HepG2 (cell line): ENCODE results near the gene E2F1. TPM values are rescaled to one million over a fixed set of nuclear protein-coding genes. Genes with fewer than 3 reads are reported as not detected.

ENCODE experiments used
- ATAC-seq: fragments of 200-7000 bp; cut with Tn5 transposase; 3 replicates; pipeline ENCODE4 v1.9.1; 2020; ENCODE audit warnings: mild to moderate bottlenecking, moderate library complexity
- BruUV-seq: library from RNA; stranded (reverse); fragments of 400-500 nt; replicated peaks from 2 replicates; lab custom pipeline; 2021; lab: Mats Ljungman, UMichigan
- CTCF ChIA-PET: fragments of 300-600 bp; formaldehyde crosslinking; extraction: SDS; loops from one replicate; lab custom pipeline; 2021; ENCODE audit warnings: low total read pairs, inconsistent platforms, low intra/inter-chr PET ratio; lab: Yijun Ruan, JAX
- POLR2A ChIA-PET: fragments of 350-600 bp; sonication (Branson Sonifier 250); formaldehyde crosslinking; loops from one replicate; lab custom pipeline; 2020; ENCODE audit warnings: antibody characterized with exemption, inconsistent platforms; lab: Yijun Ruan, JAX
- DNase-seq: peaks from one replicate; pipeline ENCODE4 v3.0.0-alpha.2; 2015; ENCODE audit warnings: low spot score
- FAIRE-seq: peaks from 3 replicates; lab custom pipeline; 2011; peaks lifted over from hg19 to GRCh38; lab: Jason Lieb, UNC
- H2AFZ ChIP-seq: one replicate; pipeline ENCODE4 v1.6.1; 2011; ENCODE audit warnings: low read length, inconsistent platforms
- H3K27ac ChIP-seq: fragments of 300-600 bp; 3 replicates; pipeline ENCODE4 v1.8.0; 2011; ENCODE audit warnings: mixed run types, mild to moderate bottlenecking, mixed read lengths, low read length, inconsistent platforms; ENCODE audit not compliant: insufficient read depth; ENCODE audit errors: extremely low read length
- H3K27me3 ChIP-seq, 2 experiments: fragments of 200-600 bp in 1 of 2; 2 replicates in 1 of 2; 3 replicates in 1 of 2; pipeline versions ENCODE4 v1.6.0 to v1.8.0; 2011; ENCODE audit warnings: low read length in 2 of 2, mild to moderate bottlenecking in 2 of 2, moderate library complexity in 2 of 2, inconsistent platforms in 1 of 2; ENCODE audit not compliant: insufficient read depth in 2 of 2, control insufficient read depth in 1 of 2
- H3K36me3 ChIP-seq, 2 experiments: fragments of 200-600 bp in 1 of 2; replicated peaks in 1 of 2; 2 replicates in 1 of 2; 3 replicates in 1 of 2; pipeline versions ENCODE4 v1.5.1 to v1.8.0; 2011; ENCODE audit warnings: low read length in 2 of 2, inconsistent platforms in 1 of 2; ENCODE audit not compliant: insufficient read depth in 2 of 2, control insufficient read depth in 1 of 2
- H3K4me1 ChIP-seq: 2 replicates; pipeline ENCODE4 v1.5.1; 2012; ENCODE audit warnings: low read length, inconsistent platforms; ENCODE audit not compliant: insufficient read depth
- H3K4me2 ChIP-seq: 2 replicates; pipeline ENCODE4 v1.6.0; 2011; ENCODE audit warnings: low read depth, low read length, inconsistent platforms
- H3K4me3 ChIP-seq, 3 experiments: fragments of 200-600 bp in 1 of 3; sonication (generic), shearing (Covaris generic) in 1 of 3; replicated peaks in 1 of 3; 2 replicates each; pipeline ENCODE4 v1.5.1; 2011 to 2016; ENCODE audit warnings: low read length in 3 of 3, inconsistent platforms in 2 of 3, low read depth in 2 of 3, mild to moderate bottlenecking in 2 of 3, control low read depth in 1 of 3, mixed read lengths in 1 of 3; ENCODE audit not compliant: insufficient read depth in 1 of 3
- H3K79me2 ChIP-seq: one replicate; pipeline ENCODE4 v1.6.1; 2011; ENCODE audit warnings: low read length, inconsistent platforms; ENCODE audit not compliant: insufficient read depth
- H3K9ac ChIP-seq: 2 replicates; pipeline ENCODE4 v1.6.0; 2011; ENCODE audit warnings: mild to moderate bottlenecking, low read depth, low read length, inconsistent platforms; ENCODE audit not compliant: insufficient read depth
- H3K9me3 ChIP-seq: 2 replicates; pipeline ENCODE4 v1.5.1; 2012; ENCODE audit warnings: mild to moderate bottlenecking, low read length
- H4K20me1 ChIP-seq: 2 replicates; pipeline ENCODE4 v1.6.0; 2011; ENCODE audit warnings: inconsistent platforms, mild to moderate bottlenecking, low read length, moderate library complexity; ENCODE audit not compliant: insufficient read depth
- BATF2 ChIP-seq: sonication (generic); formaldehyde crosslinking; IDR thresholded peaks from 2 replicates; pipeline ENCODE4 v1.8.0; 2022; ENCODE audit warnings: mild to moderate bottlenecking, missing genetic modification reagents, moderate library complexity
- CCAR2 ChIP-seq: fragments of 200-400 bp; formaldehyde crosslinking; optimal IDR thresholded peaks from 2 replicates; pipeline ENCODE3; 2018; ENCODE audit warnings: low read depth, mild to moderate bottlenecking, low read length, moderate library complexity
- CSRNP2 ChIP-seq: sonication (generic); formaldehyde crosslinking; conservative IDR thresholded peaks from 2 replicates; pipeline ENCODE4 v1.8.0; 2022; ENCODE audit warnings: low read depth, missing genetic modification reagents
- FOSL2 ChIP-seq: sonication (generic); formaldehyde crosslinking; IDR thresholded peaks from 2 replicates; pipeline ENCODE4 v1.4.0; 2020; ENCODE audit warnings: missing genetic modification reagents
- HOXA5 ChIP-seq: sonication (generic); formaldehyde crosslinking; IDR thresholded peaks from 2 replicates; pipeline ENCODE4 v1.4.0; 2020; ENCODE audit warnings: missing genetic modification reagents
- HOXA9 ChIP-seq: sonication (generic); formaldehyde crosslinking; IDR thresholded peaks from 2 replicates; pipeline ENCODE4 v1.8.1; 2022; ENCODE audit warnings: missing genetic modification reagents, mild to moderate bottlenecking, moderate library complexity, borderline replicate concordance
- MAZ ChIP-seq, 2 experiments: sonication (generic) in 1 of 2; formaldehyde crosslinking in 1 of 2; IDR thresholded peaks; 2 replicates each; pipeline versions ENCODE4 v1.5.0 to v1.6.1; 2012 to 2020; ENCODE audit warnings: low read depth in 2 of 2, mild to moderate bottlenecking in 2 of 2, borderline replicate concordance in 1 of 2, improper control_type of control experiment in 1 of 2, low read length in 1 of 2, missing genetic modification reagents in 1 of 2, moderate library complexity in 1 of 2
- MYC ChIP-seq: sonication (generic); formaldehyde crosslinking; IDR thresholded peaks from 2 replicates; pipeline ENCODE4 v1.9.0; 2021; ENCODE audit warnings: missing genetic modification reagents, borderline replicate concordance
- SNAI1 ChIP-seq: sonication (generic); formaldehyde crosslinking; IDR thresholded peaks from 2 replicates; pipeline ENCODE4 v1.5.0; 2020; ENCODE audit warnings: mild to moderate bottlenecking, missing genetic modification reagents, borderline replicate concordance
- ZNF138 ChIP-seq: sonication (generic); formaldehyde crosslinking; IDR thresholded peaks from 2 replicates; pipeline ENCODE4 v1.5.0; 2020; ENCODE audit warnings: mild to moderate bottlenecking, low read depth, missing genetic modification reagents
- ZNF224 ChIP-seq: sonication (generic); formaldehyde crosslinking; IDR thresholded peaks from 2 replicates; pipeline ENCODE4 v1.5.0; 2020; ENCODE audit warnings: mild to moderate bottlenecking, missing genetic modification reagents
- ZNF275 ChIP-seq: sonication (generic); formaldehyde crosslinking; IDR thresholded peaks from 2 replicates; pipeline ENCODE4 v1.8.0; 2022; ENCODE audit warnings: missing genetic modification reagents, mild to moderate bottlenecking, inconsistent platforms, borderline replicate concordance
- ZNF788 ChIP-seq: sonication (generic); formaldehyde crosslinking; IDR thresholded peaks from 2 replicates; pipeline ENCODE4 v1.5.0; 2020; ENCODE audit warnings: mild to moderate bottlenecking, missing genetic modification reagents, borderline replicate concordance
- WGBS: methylation state at CpG from one replicate; pipeline ENCODE4 v1.1.6; 2017; ENCODE audit warnings: low lambda C conversion rate; 5-methylcytosine and 5-hydroxymethylcytosine counted together
- in situ Hi-C: cut with HindIII; loops from 2 replicates; pipeline ENCODE4 v1.10.0; 2017; ENCODE audit warnings: low pct_unique_long_range_greater_than_20kb; ENCODE audit not compliant: extremely low pct_ligation_motif_present
- intact Hi-C: fragments of 100-400 bp; cut with micrococcal nuclease; formaldehyde crosslinking; loops from one replicate; pipeline ENCODE4 v1.10.0; 2022; ENCODE audit not compliant: unreplicated experiment
- polyA plus RNA-seq, 8 experiments: library from polyadenylated mRNA; depleted of rRNA in 3 of 8; stranded (reverse) in 7 of 8; unstranded in 1 of 8; fragments of >200 nt; fragmentation: Illumina TruSeq in 4 of 8; extraction: Trizol in 4 of 8; gene quantifications; 2 replicates each; pipeline versions ENCODE4 v1.2.1 to v1.2.3, GENCODE V29; 2011 to 2016; ENCODE audit warnings: low read depth in 4 of 8, missing spikeins in 1 of 8, mixed read lengths in 1 of 8; ENCODE audit not compliant: insufficient read depth in 1 of 8
- total RNA-seq, 5 experiments: library from RNA; depleted of rRNA; stranded (reverse); fragments of >200 nt; fragmentation: Illumina TruSeq; extraction: Trizol; gene quantifications; 2 replicates each; pipeline ENCODE4 v1.2.3, GENCODE V29; 2016; ENCODE audit warnings: low read depth in 1 of 5

Gene E2F1
- total and polyA plus RNA-seq, 2 of the 13 experiments (the other 11 are each of a cell fraction or from before 2014, with no cell fraction given): 25.5 to 39.4 TPM

DNA sequence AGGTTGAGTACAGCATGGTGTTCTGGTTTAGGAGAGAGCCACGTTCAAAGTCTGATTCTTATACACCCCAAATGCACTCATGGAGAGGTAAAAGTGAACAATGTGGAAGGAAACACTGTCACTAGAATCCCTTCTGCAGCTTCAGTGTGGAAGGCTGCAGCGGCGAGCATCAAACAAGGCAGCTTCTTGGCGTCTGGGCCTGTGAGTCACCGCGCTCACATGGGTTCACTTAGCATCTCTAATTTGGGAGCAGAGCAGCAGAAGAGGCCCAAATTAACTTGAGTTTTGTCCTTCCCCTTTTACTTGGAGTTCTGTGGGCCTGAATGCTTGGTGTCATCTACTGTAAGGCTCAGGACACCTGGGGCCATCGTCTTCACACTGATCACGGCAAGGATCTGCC, 10.9 kb upstream of the E2F1 start:
- no peak for FAIRE-seq
- CTCF ChIA-PET: no interaction called here

More for the DNA sequence above, 10.9 kb upstream of the E2F1 start:
- peak overlapping the region; percentile 21; the same call in 1 of the 2 replicates for H3K4me2 ChIP-seq
- POLR2A ChIA-PET: no interaction called here
- H3K4me3 ChIP-seq: no peak overlapping the region
- H3K9me3 ChIP-seq: no peaks in the 10 kb centered on the region
- no peaks in the 10 kb centered on the region for H3K79me2 ChIP-seq
- H2AFZ ChIP-seq: peak overlapping the region; percentile 78
- no peaks in the 10 kb centered on the region for H4K20me1 ChIP-seq
- TF ChIP-seq ZNF138 (CRISPR knock-in tag) (0 out of 2 replicates have a peak, but pooled peaks have one; percentile 36), MYC (CRISPR knock-in tag) (no peak), BATF2 (CRISPR knock-in tag) (no peak), HOXA9 (no peak), SNAI1 (CRISPR knock-in tag) (no peak), CCAR2 (no peak), ZNF275 (CRISPR knock-in tag) (no peak), FOSL2 (CRISPR knock-in tag) (peak; percentile 39; the same call in 1 of the 2 replicates), CSRNP2 (no peak), ZNF224 (CRISPR knock-in tag) (no peak), ZNF788 (no peak), MAZ (IDR thresholded peaks at IDR 0.05; ENCODE audit: borderline replicate concordance, low read depth, low read length) (no peak), MAZ (CRISPR knock-in tag; IDR thresholded peaks at IDR 0.05; ENCODE audit: low read depth) (no peak), HOXA5 (CRISPR knock-in tag) (no peak)
- no TSS peak for BruUV-seq
- H3K9ac ChIP-seq: no peak overlapping the region
- in situ Hi-C loops: no loop called here
- WGBS: 56% methylated on average over 8 of the region's 8 CpGs
- no peak for DNase-seq
- H3K27me3 ChIP-seq: no peaks in the 10 kb centered on the region
- H3K4me1 ChIP-seq: peaks cover 49% of the 10 kb centered on the region
- H3K36me3 ChIP-seq: no peaks in the 10 kb centered on the region
- no peak overlapping the region for H3K27ac ChIP-seq
- ATAC-seq: no peak
- intact Hi-C loops: no loop called here
